ENCODE data around the gene DOK4. TPM values are rescaled to one million over a fixed set of nuclear protein-coding genes. Genes with fewer than 3 reads are reported as not detected.

Gene DOK4
- total RNA-seq, 4 donors from 2014 or later: 22.8 to 33.1 (median 29.1) TPM

DNA sequence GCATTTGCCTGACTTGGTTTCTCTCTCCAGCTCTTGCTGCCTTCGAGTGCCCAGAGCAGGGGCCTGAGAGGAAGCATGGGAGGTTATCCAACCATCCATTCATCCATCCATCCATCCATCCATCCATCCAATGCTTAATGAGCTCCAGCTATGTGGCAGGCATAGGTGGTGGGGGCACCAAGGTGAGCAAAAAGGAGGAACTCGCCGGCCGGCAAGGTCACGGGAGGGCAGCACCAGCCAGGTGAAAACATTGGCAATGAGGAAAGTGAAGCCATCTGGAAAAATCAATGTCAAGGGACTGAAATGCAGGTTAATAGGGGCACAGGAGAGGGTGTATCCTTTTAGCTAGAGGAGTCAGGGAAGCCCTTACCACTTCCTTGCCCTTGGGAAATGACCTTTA lies 18.2 kb upstream of the DOK4 start:
- peaks cover 0 to 6% of the 10 kb centered on the region in 2 donors for H3K27me3 ChIP-seq
- no peaks in the 10 kb centered on the region for H3K36me3 ChIP-seq
- H3K4me1 ChIP-seq: no peaks in the 10 kb centered on the region
- no peak overlapping the region for H3K27ac ChIP-seq
- TF ChIP-seq CTCF (IDR thresholded peaks at IDR 0.05) (no peak), POLR2A (IDR thresholded peaks at IDR 0.05) (no peak), EP300 (IDR thresholded peaks at IDR 0.05) (no peak)
- DNase-seq (ENCODE audit: low spot score in 2 of 2): no peak
- 75 to 89% methylated on average over 5 of the region's 5 CpGs for WGBS, 2 donors
- no peaks in the 10 kb centered on the region for H3K9me3 ChIP-seq
- no peak overlapping the region for H3K4me3 ChIP-seq

DNA sequence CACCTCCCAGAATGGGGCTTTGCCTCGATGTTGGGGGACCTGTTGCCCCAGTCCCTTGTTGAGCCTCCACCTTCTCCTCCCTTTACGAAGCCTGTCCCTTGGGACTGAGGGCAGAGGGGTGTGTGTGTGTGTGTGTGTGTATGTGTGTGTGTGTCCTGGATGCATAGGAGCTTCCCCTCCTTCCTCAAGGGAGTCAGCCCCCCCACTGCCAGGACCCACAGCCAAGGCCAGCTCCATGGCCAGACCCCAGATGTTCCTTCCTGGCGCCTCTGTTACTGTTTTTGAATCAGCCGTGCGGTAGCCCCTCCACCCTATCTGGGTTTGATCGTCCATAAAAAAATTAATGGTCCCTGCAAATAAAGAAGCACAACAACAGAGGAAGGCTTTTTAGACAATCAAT lies 17.7 kb upstream of the DOK4 start:
- H3K27me3 ChIP-seq: peaks cover 0 to 6% of the 10 kb centered on the region in 2 donors
- DNase-seq (ENCODE audit: low spot score in 2 of 2): no peak
- 66 to 68% methylated on average over 6 of the region's 6 CpGs for WGBS, 2 donors
- no peak overlapping the region for H3K27ac ChIP-seq
- H3K9me3 ChIP-seq: no peaks in the 10 kb centered on the region
- H3K36me3 ChIP-seq: no peaks in the 10 kb centered on the region
- H3K4me1 ChIP-seq: no peaks in the 10 kb centered on the region
- H3K4me3 ChIP-seq: no peak overlapping the region
- TF ChIP-seq EP300 (IDR thresholded peaks at IDR 0.05) (no peak), CTCF (IDR thresholded peaks at IDR 0.05) (no peak), POLR2A (IDR thresholded peaks at IDR 0.05) (no peak)

DNA sequence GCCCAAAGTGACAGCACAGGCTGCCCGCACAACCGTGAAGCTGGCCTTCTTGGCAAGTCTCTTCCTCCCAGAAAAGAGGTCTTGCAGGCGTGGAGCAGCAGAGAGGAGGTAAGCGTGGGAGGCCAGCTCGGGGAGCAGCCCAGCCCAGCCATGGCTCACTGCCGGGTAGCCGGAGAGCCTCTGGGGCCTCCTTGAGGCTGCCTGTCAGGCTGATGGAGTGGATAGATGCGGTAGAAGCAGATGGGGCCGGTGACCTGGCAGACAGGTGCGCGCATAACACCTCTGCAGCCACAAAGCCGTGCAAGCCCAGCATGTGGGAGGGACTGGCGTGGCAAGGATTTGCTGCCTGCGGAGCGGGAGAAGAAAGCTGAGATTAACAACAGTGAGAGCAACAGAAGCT lies 17.1 kb upstream of the DOK4 start:
- Histone ChIP-seq H3K36me3 (no peaks in the 10 kb centered on the region), H3K4me1 (no peaks in the 10 kb centered on the region), H3K27ac (no peak overlapping the region), H3K9me3 (no peaks in the 10 kb centered on the region), H3K27me3 (peaks cover 0 to 6% of the 10 kb centered on the region in 2 donors), H3K4me3 (no peak overlapping the region)
- no peak for TF ChIP-seq EP300 (IDR thresholded peaks at IDR 0.05)
- TF ChIP-seq POLR2A (IDR thresholded peaks at IDR 0.05): no peak
- TF ChIP-seq CTCF (IDR thresholded peaks at IDR 0.05): no peak
- DNase-seq (ENCODE audit: low spot score in 2 of 2): no peak
- 52 to 65% methylated on average over 12 to 15 of the region's 15 CpGs for WGBS, 2 donors

DNA sequence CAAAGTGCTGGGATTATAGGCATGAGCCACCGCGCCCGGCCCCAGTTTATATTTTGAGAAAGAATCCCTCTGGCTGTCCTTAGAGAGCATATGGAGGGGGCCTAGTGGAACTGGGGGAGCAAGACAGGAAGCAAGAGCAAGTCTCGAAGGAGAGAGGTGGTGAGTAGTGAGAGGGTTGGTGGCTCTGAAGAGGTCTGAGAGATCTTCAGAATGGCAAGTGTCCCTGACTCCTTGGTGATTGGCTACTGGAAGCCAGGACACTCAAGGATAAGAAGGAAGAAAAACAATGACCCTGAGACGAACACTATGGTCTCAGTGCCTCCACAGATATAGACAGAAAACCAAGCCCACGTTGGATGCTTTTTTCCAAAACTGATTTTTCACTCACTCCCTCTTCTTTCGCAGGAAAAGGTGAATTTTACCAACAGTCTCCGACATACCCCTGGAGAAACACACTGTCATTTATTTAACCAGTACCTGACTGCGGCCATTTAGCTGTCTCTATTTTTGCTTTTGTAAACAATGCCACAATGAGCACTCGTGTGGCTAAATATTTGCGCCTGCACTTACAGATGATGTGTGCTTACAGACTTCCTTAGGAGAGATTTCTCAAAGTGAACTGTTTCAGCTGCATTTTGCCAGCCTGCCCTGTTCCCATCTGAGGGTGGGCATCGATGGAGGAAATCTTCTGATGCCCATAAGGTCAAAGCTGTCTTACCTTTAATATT lies 15.9 kb upstream of the DOK4 start:
- no peak overlapping the region for H3K4me3 ChIP-seq
- H3K9me3 ChIP-seq: no peaks in the 10 kb centered on the region
- DNase-seq (ENCODE audit: low spot score in 2 of 2): no peak
- WGBS, 2 donors: 71 to 72% methylated on average over 12 of the region's 12 CpGs
- TF ChIP-seq POLR2A (IDR thresholded peaks at IDR 0.05) (no peak), CTCF (IDR thresholded peaks at IDR 0.05) (no peak), EP300 (IDR thresholded peaks at IDR 0.05) (no peak)
- H3K27me3 ChIP-seq: peaks cover 0 to 2% of the 10 kb centered on the region in 2 donors
- no peaks in the 10 kb centered on the region for H3K36me3 ChIP-seq
- no peaks in the 10 kb centered on the region for H3K4me1 ChIP-seq
- H3K27ac ChIP-seq: no peak overlapping the region

DNA sequence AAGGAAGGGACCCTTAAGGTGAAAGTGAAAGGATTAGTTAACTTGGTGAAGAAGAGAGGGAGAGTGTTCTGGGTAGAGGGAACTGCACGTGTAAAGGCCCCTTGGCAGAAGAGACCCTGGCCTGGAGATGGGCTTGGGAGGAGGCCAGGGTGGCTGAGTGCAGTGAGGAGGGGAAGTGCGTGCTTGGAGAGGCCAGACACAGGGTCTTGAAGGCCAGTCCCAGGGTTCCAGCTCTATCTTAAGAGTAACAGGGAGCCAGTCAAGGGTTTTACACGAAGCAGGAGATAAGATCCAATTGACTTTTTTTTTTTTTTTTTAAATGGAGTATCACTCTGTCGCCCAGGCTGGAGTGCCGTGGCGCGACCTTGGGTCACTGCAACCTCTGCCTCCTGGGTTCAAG lies 15.2 kb upstream of the DOK4 start:
- no peaks in the 10 kb centered on the region for H3K9me3 ChIP-seq
- H3K4me1 ChIP-seq: no peaks in the 10 kb centered on the region
- H3K27ac ChIP-seq: no peak overlapping the region
- H3K36me3 ChIP-seq: no peaks in the 10 kb centered on the region
- no peak for DNase-seq (ENCODE audit: low spot score in 2 of 2)
- no peaks in the 10 kb centered on the region for H3K27me3 ChIP-seq
- no peak overlapping the region for H3K4me3 ChIP-seq
- 77 to 81% methylated on average over 7 of the region's 7 CpGs for WGBS, 2 donors
- no peak for TF ChIP-seq POLR2A (IDR thresholded peaks at IDR 0.05)
- no peak for TF ChIP-seq EP300 (IDR thresholded peaks at IDR 0.05)
- no peak for TF ChIP-seq CTCF (IDR thresholded peaks at IDR 0.05)

Data from tibial nerve (tissue), 4 donors.